GM06990 (cell line): ENCODE results near the gene TNIK.

ENCODE experiments used
- DNase-seq: peaks from one replicate; pipeline ENCODE4 v3.0.0-alpha.2; 2011; ENCODE audit not compliant: insufficient read length; ENCODE audit errors: extremely low read depth
- H3K27me3 ChIP-seq: replicated peaks from 2 replicates; pipeline ENCODE4 v1.6.0; 2011; ENCODE audit warnings: low read length; ENCODE audit not compliant: control insufficient read depth, insufficient read depth
- H3K36me3 ChIP-seq: 2 replicates; pipeline ENCODE4 v1.5.1; 2011; ENCODE audit warnings: low read length; ENCODE audit not compliant: control insufficient read depth, insufficient read depth
- H3K4me3 ChIP-seq: replicated peaks from 2 replicates; pipeline ENCODE4 v1.5.1; 2011; ENCODE audit warnings: low read depth, mild to moderate bottlenecking, control low read depth, low read length
- CTCF ChIP-seq: IDR thresholded peaks from 2 replicates; pipeline ENCODE4 v1.5.1; 2011; ENCODE audit warnings: low read length, control low read depth, mild to moderate bottlenecking, inconsistent platforms; ENCODE audit not compliant: insufficient read depth, poor library complexity, severe bottlenecking

TNIK gene

GRCh38 chr3:171234298-171235010 lies 225.8 kb downstream of the TNIK start:
- DNase-seq = no peak
- Histone ChIP-seq H3K4me3 (no peak overlapping the region), H3K27me3 (no peaks in the 10 kb centered on the region), H3K36me3 (peaks cover 1% of the 10 kb centered on the region; the same call in 1 of the 2 replicates)
- TF ChIP-seq CTCF = no peak

- Histone ChIP-seq H3K4me3 (no peak overlapping the region), H3K36me3 (no peaks in the 10 kb centered on the region; the same call in 1 of the 2 replicates), H3K27me3 (no peaks in the 10 kb centered on the region)
- no peak for DNase-seq
- TF ChIP-seq CTCF = no peak
These were observed 228.8 kb downstream of the TNIK start for GRCh38 chr3:171231361-171231760.

- Histone ChIP-seq H3K4me3 (no peak overlapping the region), H3K36me3 (no peaks in the 10 kb centered on the region; the same call in 1 of the 2 replicates), H3K27me3 (no peaks in the 10 kb centered on the region)
- no peak for DNase-seq
- TF ChIP-seq CTCF = no peak
These were observed 229.3 kb downstream of the TNIK start for GRCh38 chr3:171230865-171231264.

- no peak for TF ChIP-seq CTCF
- Histone ChIP-seq H3K36me3 (no peaks in the 10 kb centered on the region; the same call in 1 of the 2 replicates), H3K27me3 (no peaks in the 10 kb centered on the region), H3K4me3 (no peak overlapping the region)
- no peak for DNase-seq
These were observed 231.0 kb downstream of the TNIK start for GRCh38 chr3:171229173-171229572.

GRCh38 chr3:171228240-171228639 lies 232.0 kb downstream of the TNIK start:
- H3K4me3 ChIP-seq = no peak overlapping the region
- H3K27me3 ChIP-seq = no peaks in the 10 kb centered on the region
- no peak for DNase-seq
- no peaks in the 10 kb centered on the region; the same call in 1 of the 2 replicates for H3K36me3 ChIP-seq
- no peak for TF ChIP-seq CTCF
